ENCODE measurements around the gene PTPRQ.

DNA sequence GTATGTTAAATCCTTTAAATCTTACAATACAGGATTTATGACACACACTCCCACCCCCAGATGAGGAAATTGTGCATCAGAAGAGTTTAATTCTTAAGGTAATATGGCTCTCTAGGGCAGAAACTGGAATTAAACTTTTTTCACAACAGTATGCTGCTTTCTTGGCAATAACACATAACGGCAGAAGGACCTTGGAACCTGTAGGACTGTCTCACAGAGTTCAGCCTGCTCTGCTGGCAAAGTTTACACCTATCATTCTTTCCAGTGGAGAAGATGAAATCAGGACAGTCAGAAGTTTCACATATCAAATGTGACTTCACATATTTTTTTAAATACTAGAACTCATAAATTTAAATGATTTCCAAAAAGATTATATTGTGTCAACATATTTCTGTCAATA is 232.8 kb downstream of the PTPRQ start:
- TF ChIP-seq, protein P1, sequence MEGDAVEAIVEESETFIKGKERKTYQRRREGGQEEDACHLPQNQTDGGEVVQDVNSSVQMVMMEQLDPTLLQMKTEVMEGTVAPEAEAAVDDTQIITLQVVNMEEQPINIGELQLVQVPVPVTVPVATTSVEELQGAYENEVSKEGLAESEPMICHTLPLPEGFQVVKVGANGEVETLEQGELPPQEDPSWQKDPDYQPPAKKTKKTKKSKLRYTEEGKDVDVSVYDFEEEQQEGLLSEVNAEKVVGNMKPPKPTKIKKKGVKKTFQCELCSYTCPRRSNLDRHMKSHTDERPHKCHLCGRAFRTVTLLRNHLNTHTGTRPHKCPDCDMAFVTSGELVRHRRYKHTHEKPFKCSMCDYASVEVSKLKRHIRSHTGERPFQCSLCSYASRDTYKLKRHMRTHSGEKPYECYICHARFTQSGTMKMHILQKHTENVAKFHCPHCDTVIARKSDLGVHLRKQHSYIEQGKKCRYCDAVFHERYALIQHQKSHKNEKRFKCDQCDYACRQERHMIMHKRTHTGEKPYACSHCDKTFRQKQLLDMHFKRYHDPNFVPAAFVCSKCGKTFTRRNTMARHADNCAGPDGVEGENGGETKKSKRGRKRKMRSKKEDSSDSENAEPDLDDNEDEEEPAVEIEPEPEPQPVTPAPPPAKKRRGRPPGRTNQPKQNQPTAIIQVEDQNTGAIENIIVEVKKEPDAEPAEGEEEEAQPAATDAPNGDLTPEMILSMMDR (IDR thresholded peaks at IDR 0.05): no peak
- no peak for TF ChIP-seq POLR2AphosphoS5 (IDR thresholded peaks at IDR 0.05; ENCODE audit: insufficient read depth in 1 of 2, low read depth in 1 of 2)

Data from vagina (tissue), 2 donors.